Astrocyte (in vitro differentiated cells and primary cell): ENCODE results near the gene ZNF532. TPM values are rescaled to one million over a fixed set of nuclear protein-coding genes. Genes with fewer than 3 reads are reported as not detected.

Experiments
- DNase-seq: peaks from one replicate; pipeline ENCODE4 v3.0.0-alpha.2; 2010; ENCODE audit warnings: low read depth
- FAIRE-seq: peaks from 2 replicates; lab custom pipeline; 2011; peaks lifted over from hg19 to GRCh38; lab: Jason Lieb, UNC
- H2AFZ ChIP-seq: 2 replicates; pipeline ENCODE4 v1.6.0; 2012; ENCODE audit warnings: low read depth, low read length, inconsistent platforms
- H3K27ac ChIP-seq: 2 replicates; pipeline ENCODE4 v1.5.1; 2011; ENCODE audit warnings: low read depth, low read length, inconsistent platforms
- H3K27me3 ChIP-seq: 2 replicates; pipeline ENCODE4 v1.6.0; 2011; ENCODE audit warnings: low read length, inconsistent platforms; ENCODE audit not compliant: insufficient read depth
- H3K36me3 ChIP-seq: 2 replicates; pipeline ENCODE4 v1.5.1; 2011; ENCODE audit warnings: low read length, inconsistent platforms; ENCODE audit not compliant: insufficient read depth
- H3K4me1 ChIP-seq: 2 replicates; pipeline ENCODE4 v1.5.1; 2011; ENCODE audit warnings: low read length, inconsistent platforms; ENCODE audit not compliant: insufficient read depth
- H3K4me2 ChIP-seq: 2 replicates; pipeline ENCODE4 v1.6.0; 2012; ENCODE audit warnings: low read length, inconsistent platforms
- H3K4me3 ChIP-seq: 2 replicates; pipeline ENCODE4 v1.5.1; 2011; ENCODE audit warnings: low read depth, mild to moderate bottlenecking, low read length, inconsistent platforms; ENCODE audit not compliant: insufficient read depth
- H3K79me2 ChIP-seq: 2 replicates; pipeline ENCODE4 v1.6.0; 2012; ENCODE audit warnings: mild to moderate bottlenecking, low read length, inconsistent platforms; ENCODE audit not compliant: insufficient read depth
- H3K9ac ChIP-seq: 2 replicates; pipeline ENCODE4 v1.6.0; 2012; ENCODE audit warnings: mild to moderate bottlenecking, low read length, inconsistent platforms
- H3K9me3 ChIP-seq: 2 replicates; pipeline ENCODE4 v1.5.1; 2012; ENCODE audit warnings: low read depth, mild to moderate bottlenecking, low read length, inconsistent platforms; ENCODE audit not compliant: insufficient read depth
- H4K20me1 ChIP-seq: 2 replicates; pipeline ENCODE4 v1.6.0; 2012; ENCODE audit warnings: low read length, inconsistent platforms; ENCODE audit not compliant: insufficient read depth
- H3K27ac Mint-ChIP-seq: one replicate; pipeline ENCODE4 v1.8.0; 2021; ENCODE audit warnings: mild to moderate bottlenecking, mixed read lengths; ENCODE audit not compliant: unreplicated experiment
- H3K27me3 Mint-ChIP-seq: one replicate; pipeline ENCODE4 v1.8.0; 2021; ENCODE audit warnings: low read depth, mixed read lengths; ENCODE audit not compliant: unreplicated experiment
- H3K36me3 Mint-ChIP-seq: one replicate; pipeline ENCODE4 v1.8.0; 2021; ENCODE audit warnings: low read depth, mixed read lengths; ENCODE audit not compliant: unreplicated experiment
- H3K4me1 Mint-ChIP-seq: one replicate; pipeline ENCODE4 v1.8.0; 2021; ENCODE audit warnings: low read depth, mixed read lengths; ENCODE audit not compliant: unreplicated experiment
- H3K4me3 Mint-ChIP-seq: one replicate; pipeline ENCODE4 v1.8.0; 2021; ENCODE audit warnings: mild to moderate bottlenecking, moderate library complexity, mixed read lengths; ENCODE audit not compliant: unreplicated experiment
- H3K9me3 Mint-ChIP-seq: one replicate; pipeline ENCODE4 v1.8.0; 2021; ENCODE audit warnings: mild to moderate bottlenecking, mixed read lengths; ENCODE audit not compliant: unreplicated experiment
- EZH2 ChIP-seq: IDR thresholded peaks from 2 replicates; pipeline ENCODE4 v1.6.1; 2012; ENCODE audit warnings: mild to moderate bottlenecking, low read length, inconsistent platforms; ENCODE audit not compliant: insufficient read depth
- total RNA-seq: library from RNA; stranded (reverse); gene quantifications from 2 replicates; pipeline ENCODE4 v1.2.1, GENCODE V29; 2021
- TF ChIP-seq, protein P1 (sequence below): IDR thresholded peaks from 2 replicates; pipeline ENCODE4 v1.5.1; 2011; ENCODE audit warnings: low read depth, mild to moderate bottlenecking, inconsistent platforms, low read length, moderate library complexity; ENCODE audit not compliant: insufficient read depth

ZNF532 gene
- total RNA-seq, 1 donor from 2014 or later, result 135 TPM

DNA sequence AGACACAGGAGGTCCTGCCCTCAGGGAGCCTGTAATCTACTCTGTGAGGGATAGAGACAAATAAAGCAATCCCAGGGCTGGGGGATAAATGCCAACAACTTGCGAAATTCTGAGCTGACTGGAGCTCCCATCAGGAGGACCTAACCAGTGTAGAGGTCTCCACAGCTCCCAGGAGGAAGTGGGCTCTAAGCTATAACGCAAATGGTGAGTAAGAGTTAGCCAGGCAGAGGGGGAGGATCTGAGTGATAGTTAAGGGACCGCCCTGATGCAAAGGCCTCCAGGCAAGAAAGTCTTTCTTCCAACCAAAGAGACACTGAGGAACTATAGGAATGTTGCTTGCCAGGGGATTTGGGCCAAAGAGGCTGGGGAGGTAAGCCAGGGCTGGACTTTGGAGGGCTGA is 16.0 kb upstream of the ZNF532 start:
- Histone ChIP-seq H3K4me3 (no peak overlapping the region), H3K4me1 (peaks cover 39% of the 10 kb centered on the region), H3K79me2 (no peaks in the 10 kb centered on the region), H2AFZ (no peak overlapping the region), H3K27ac (peak overlapping the region; percentile 65), H3K36me3 (no peaks in the 10 kb centered on the region), H3K9me3 (no peaks in the 10 kb centered on the region), H3K4me2 (peak overlapping the region; percentile 30), H3K27me3 (no peaks in the 10 kb centered on the region), H4K20me1 (no peaks in the 10 kb centered on the region), H3K9ac (peak overlapping the region; percentile 35)
- no peaks in the 10 kb centered on the region for H3K36me3 Mint-ChIP-seq
- no peak for FAIRE-seq
- H3K27me3 Mint-ChIP-seq, result no peaks in the 10 kb centered on the region
- peaks cover 16% of the 10 kb centered on the region for H3K4me1 Mint-ChIP-seq
- H3K9me3 Mint-ChIP-seq, result no peaks in the 10 kb centered on the region
- peak overlapping the region; percentile 91 for H3K27ac Mint-ChIP-seq
- DNase-seq, result peak; percentile 90
- peak overlapping the region; percentile 41 for H3K4me3 Mint-ChIP-seq
- TF ChIP-seq, protein P1, sequence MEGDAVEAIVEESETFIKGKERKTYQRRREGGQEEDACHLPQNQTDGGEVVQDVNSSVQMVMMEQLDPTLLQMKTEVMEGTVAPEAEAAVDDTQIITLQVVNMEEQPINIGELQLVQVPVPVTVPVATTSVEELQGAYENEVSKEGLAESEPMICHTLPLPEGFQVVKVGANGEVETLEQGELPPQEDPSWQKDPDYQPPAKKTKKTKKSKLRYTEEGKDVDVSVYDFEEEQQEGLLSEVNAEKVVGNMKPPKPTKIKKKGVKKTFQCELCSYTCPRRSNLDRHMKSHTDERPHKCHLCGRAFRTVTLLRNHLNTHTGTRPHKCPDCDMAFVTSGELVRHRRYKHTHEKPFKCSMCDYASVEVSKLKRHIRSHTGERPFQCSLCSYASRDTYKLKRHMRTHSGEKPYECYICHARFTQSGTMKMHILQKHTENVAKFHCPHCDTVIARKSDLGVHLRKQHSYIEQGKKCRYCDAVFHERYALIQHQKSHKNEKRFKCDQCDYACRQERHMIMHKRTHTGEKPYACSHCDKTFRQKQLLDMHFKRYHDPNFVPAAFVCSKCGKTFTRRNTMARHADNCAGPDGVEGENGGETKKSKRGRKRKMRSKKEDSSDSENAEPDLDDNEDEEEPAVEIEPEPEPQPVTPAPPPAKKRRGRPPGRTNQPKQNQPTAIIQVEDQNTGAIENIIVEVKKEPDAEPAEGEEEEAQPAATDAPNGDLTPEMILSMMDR, result no peak
- TF ChIP-seq EZH2, result no peak

DNA sequence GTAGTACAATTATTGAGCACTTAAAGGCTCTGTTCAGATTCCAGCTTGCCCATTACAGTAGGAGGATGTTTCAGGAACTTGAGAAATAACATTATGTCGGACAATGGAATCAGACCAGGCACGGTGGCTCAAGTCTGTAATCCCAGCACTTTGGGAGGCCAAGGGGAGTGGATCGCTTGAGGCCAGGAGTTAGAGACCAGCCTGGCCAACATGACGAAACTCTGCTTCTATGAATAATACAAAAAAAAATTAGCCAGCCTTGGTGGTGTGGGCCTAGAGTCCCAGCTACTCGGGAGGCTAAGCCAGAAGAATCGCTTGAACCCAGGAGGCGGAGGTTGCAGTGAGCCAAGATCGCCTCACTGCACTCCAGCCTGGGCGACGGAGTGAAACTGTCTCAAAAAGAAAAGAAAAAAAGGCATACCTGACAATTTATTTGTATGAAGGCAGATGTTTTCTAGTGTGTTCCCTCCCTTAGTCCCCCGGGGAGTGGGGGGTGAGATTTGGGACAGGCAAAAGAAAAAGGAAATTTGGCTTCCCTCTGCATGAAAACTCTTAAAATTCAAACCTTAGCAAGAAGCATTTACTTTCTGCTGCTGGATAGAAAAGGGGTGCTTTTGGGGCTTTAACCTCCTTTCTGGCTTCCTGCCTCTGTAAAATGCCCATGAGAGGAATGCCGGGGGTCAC is 13.7 kb upstream of the ZNF532 start:
- Histone ChIP-seq H3K27ac (peak overlapping the region; percentile 65), H4K20me1 (no peaks in the 10 kb centered on the region), H2AFZ (no peak overlapping the region), H3K4me2 (peak overlapping the region; percentile 42), H3K4me3 (no peak overlapping the region), H3K79me2 (no peaks in the 10 kb centered on the region), H3K4me1 (peaks cover 39% of the 10 kb centered on the region), H3K36me3 (no peaks in the 10 kb centered on the region), H3K9me3 (no peaks in the 10 kb centered on the region), H3K27me3 (no peaks in the 10 kb centered on the region), H3K9ac (peak overlapping the region; percentile 32)
- Mint-ChIP-seq H3K4me3 (peak overlapping the region; percentile 54), H3K9me3 (no peaks in the 10 kb centered on the region), H3K27ac (peak overlapping the region; percentile 88), H3K4me1 (peaks cover 15% of the 10 kb centered on the region), H3K27me3 (no peaks in the 10 kb centered on the region), H3K36me3 (no peaks in the 10 kb centered on the region)
- FAIRE-seq (no peak), DNase-seq (no peak)
- no peak for TF ChIP-seq EZH2
- TF ChIP-seq, protein P1, result no peak

DNA sequence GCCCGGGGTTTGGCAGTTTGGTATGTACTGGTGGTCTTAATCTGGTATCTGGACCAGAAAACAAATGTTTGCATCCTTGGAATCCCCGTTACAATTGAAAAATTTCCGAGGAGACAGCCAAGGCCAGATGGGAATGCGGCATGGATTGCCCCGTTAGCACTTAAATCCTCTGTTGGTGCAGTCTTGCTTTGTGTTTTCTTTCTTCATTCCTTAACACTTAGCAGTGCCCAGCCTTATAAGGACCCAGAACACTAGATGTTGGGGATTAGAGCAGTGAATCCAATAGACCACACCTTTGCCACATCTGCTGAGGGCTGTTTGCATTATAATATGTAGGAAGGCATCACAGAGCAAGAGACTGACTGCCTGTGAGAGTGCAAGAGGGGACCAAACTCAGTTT is 12.8 kb upstream of the ZNF532 start:
- Mint-ChIP-seq H3K36me3 (no peaks in the 10 kb centered on the region), H3K9me3 (no peaks in the 10 kb centered on the region), H3K27me3 (no peaks in the 10 kb centered on the region), H3K4me3 (no peak overlapping the region), H3K4me1 (peaks cover 15% of the 10 kb centered on the region), H3K27ac (no peak overlapping the region)
- Histone ChIP-seq H3K79me2 (no peaks in the 10 kb centered on the region), H3K4me1 (peaks cover 39% of the 10 kb centered on the region), H3K9me3 (no peaks in the 10 kb centered on the region), H3K9ac (no peak overlapping the region), H4K20me1 (no peaks in the 10 kb centered on the region), H3K27me3 (no peaks in the 10 kb centered on the region), H3K4me2 (peak overlapping the region; percentile 5), H3K4me3 (no peak overlapping the region), H2AFZ (peak overlapping the region; percentile 57), H3K36me3 (no peaks in the 10 kb centered on the region), H3K27ac (peak overlapping the region; percentile 65)
- TF ChIP-seq, protein P1, result no peak
- no peak for TF ChIP-seq EZH2
- FAIRE-seq (no peak), DNase-seq (peak; percentile 58)
